CD14-positive monocyte (primary cell): ENCODE measurements around the gene HMBS. TPM values are rescaled to one million over a fixed set of nuclear protein-coding genes. Genes with fewer than 3 reads are reported as not detected.
"Not testable (repeated sequence)": the region's sequence is repeated elsewhere in the genome, so short reads cannot be mapped to it uniquely, and the experiment has no call there.

ENCODE experiments used
- DNase-seq, 3 donors: peaks; one replicate each; pipeline ENCODE4 v3.0.0-alpha.2; 2011 to 2022
- H2AFZ ChIP-seq: 2 replicates; pipeline ENCODE4 v1.6.0; 2012; ENCODE audit warnings: mild to moderate bottlenecking, low read depth, low read length, inconsistent platforms; ENCODE audit not compliant: insufficient read depth, poor library complexity, severe bottlenecking
- H3K27ac ChIP-seq, 2 donors: 1 replicate in 1 of 2; 2 replicates in 1 of 2; pipeline ENCODE4 v1.5.1; 2012 to 2013; ENCODE audit warnings: low read length in 2 of 2, control low read depth in 1 of 2, inconsistent platforms in 1 of 2, low read depth in 1 of 2, mild to moderate bottlenecking in 1 of 2
- H3K27me3 ChIP-seq, 2 donors: one replicate each; pipeline versions ENCODE4 v1.6.0 to v1.6.1; 2011 to 2013; ENCODE audit warnings: low read length in 2 of 2; ENCODE audit not compliant: control insufficient read depth in 2 of 2, insufficient read depth in 2 of 2
- H3K36me3 ChIP-seq, 2 donors: replicated peaks in 1 of 2; 1 replicate in 1 of 2; 2 replicates in 1 of 2; pipeline versions ENCODE4 v1.5.1 to v1.6.1; 2012 to 2013; ENCODE audit warnings: low read length in 2 of 2, control low read depth in 1 of 2, inconsistent platforms in 1 of 2, mild to moderate bottlenecking in 1 of 2; ENCODE audit not compliant: insufficient read depth in 2 of 2, control insufficient read depth in 1 of 2
- H3K4me1 ChIP-seq, 2 donors: 1 replicate in 1 of 2; 2 replicates in 1 of 2; pipeline versions ENCODE4 v1.5.1 to v1.6.1; 2012 to 2013; ENCODE audit warnings: low read length in 2 of 2, control low read depth in 1 of 2, inconsistent platforms in 1 of 2, mild to moderate bottlenecking in 1 of 2, moderate library complexity in 1 of 2; ENCODE audit not compliant: insufficient read depth in 2 of 2, control insufficient read depth in 1 of 2
- H3K4me2 ChIP-seq: replicated peaks from 2 replicates; pipeline ENCODE3; 2012; ENCODE audit warnings: low read length, moderate library complexity, mild to moderate bottlenecking; ENCODE audit not compliant: poor library complexity, severe bottlenecking; ENCODE audit errors: extremely low read depth
- H3K4me3 ChIP-seq, 3 experiments: fragments of 200-600 bp in 1 of 3; sonication (generic) in 1 of 3; replicated peaks in 1 of 3; 1 replicate in 2 of 3; 2 replicates in 1 of 3; pipeline ENCODE4 v1.5.1; 2011 to 2013; ENCODE audit warnings: low read length in 3 of 3, mild to moderate bottlenecking in 3 of 3, control low read depth in 2 of 3, low read depth in 2 of 3, inconsistent platforms in 1 of 3, moderate library complexity in 1 of 3
- H3K79me2 ChIP-seq: 2 replicates; pipeline ENCODE4 v1.6.0; 2012; ENCODE audit warnings: mild to moderate bottlenecking, control low read depth, inconsistent platforms, low read length, moderate library complexity; ENCODE audit not compliant: insufficient read depth
- H3K9ac ChIP-seq: 2 replicates; pipeline ENCODE4 v1.6.0; 2017; ENCODE audit warnings: low read length, mild to moderate bottlenecking; ENCODE audit not compliant: insufficient read depth, poor library complexity, severe bottlenecking
- H3K9me3 ChIP-seq, 2 donors: replicated peaks in 1 of 2; 1 replicate in 1 of 2; 2 replicates in 1 of 2; pipeline versions ENCODE4 v1.5.1 to v1.6.1; 2012 to 2013; ENCODE audit warnings: low read length in 2 of 2, control low read depth in 1 of 2; ENCODE audit not compliant: control insufficient read depth in 1 of 2, insufficient read depth in 1 of 2
- H4K20me1 ChIP-seq: 2 replicates; pipeline ENCODE4 v1.6.0; 2012; ENCODE audit warnings: mild to moderate bottlenecking, low read length, control low read depth, moderate library complexity; ENCODE audit not compliant: insufficient read depth
- H3K27ac Mint-ChIP-seq, 7 donors: one replicate each; pipeline ENCODE4 v1.8.0; 2020; ENCODE audit warnings: mild to moderate bottlenecking in 7 of 7, mixed read lengths in 7 of 7, moderate library complexity in 6 of 7, inconsistent platforms in 2 of 7
- H3K27me3 Mint-ChIP-seq, 3 donors: one replicate each; pipeline ENCODE4 v1.8.0; 2021 to 2022; ENCODE audit warnings: low read depth in 3 of 3, mild to moderate bottlenecking in 3 of 3, mixed read lengths in 3 of 3, moderate library complexity in 3 of 3, inconsistent platforms in 1 of 3
- H3K36me3 Mint-ChIP-seq, 2 donors: one replicate each; pipeline ENCODE4 v1.8.0; 2020; ENCODE audit warnings: mixed read lengths in 2 of 2, inconsistent platforms in 1 of 2, mild to moderate bottlenecking in 1 of 2
- H3K4me1 Mint-ChIP-seq: one replicate; pipeline ENCODE4 v1.8.0; 2020; ENCODE audit warnings: mild to moderate bottlenecking, mixed read lengths
- H3K4me3 Mint-ChIP-seq, 2 donors: one replicate each; pipeline ENCODE4 v1.8.0; 2020; ENCODE audit warnings: mild to moderate bottlenecking in 2 of 2, mixed read lengths in 2 of 2, moderate library complexity in 1 of 2
- H3K9me3 Mint-ChIP-seq, 7 donors: one replicate each; pipeline ENCODE4 v1.8.0; 2020 to 2022; ENCODE audit warnings: mixed read lengths in 7 of 7, mild to moderate bottlenecking in 6 of 7, moderate library complexity in 6 of 7, inconsistent platforms in 2 of 7
- CTCF ChIP-seq: fragments of 200-600 bp; IDR thresholded peaks from one replicate; pipeline ENCODE4 v1.8.0; 2022; ENCODE audit warnings: antibody characterized with exemption, mild to moderate bottlenecking
- WGBS: methylation state at CpG from one replicate; pipeline ENCODE4 v1.1.5; 2013; ENCODE audit warnings: missing lambda C conversion rate; ENCODE audit not compliant: insufficient coverage; 5-methylcytosine and 5-hydroxymethylcytosine counted together
- intact Hi-C, 2 donors: fragments of 100-400 bp; cut with micrococcal nuclease; formaldehyde crosslinking; loops; one replicate each; pipeline versions ENCODE4 v1.15.0 to v1.15.1; 2023
- polyA minus RNA-seq: library from RNA; depleted of rRNA, polyadenylated mRNA; stranded (reverse); fragments of >200 nt; gene quantifications from 2 replicates; pipeline ENCODE4 v1.2.3, GENCODE V29; 2012
- polyA plus RNA-seq, 3 donors: library from polyadenylated mRNA; depleted of rRNA in 1 of 3; unstranded in 2 of 3; stranded (reverse) in 1 of 3; fragments of 300-500 nt in 2 of 3; fragments of >200 nt in 1 of 3; fragmentation: Illumina TruSeq in 2 of 3; gene quantifications; 1 replicate in 2 of 3; 2 replicates in 1 of 3; pipeline ENCODE4 v1.2.3, GENCODE V29; 2012 to 2021
- total RNA-seq, 12 experiments: library from RNA in 1 of 12; stranded (reverse) in 1 of 12; fragments of 120-200 nt in 1 of 12; gene quantifications; one replicate each; pipeline ENCODE4 v1.2.4 and lab custom pipeline; 2013 to 2026; ENCODE audit warnings: mixed read lengths in 6 of 12, inconsistent platforms in 1 of 12

The HMBS gene
- 1.6 TPM for total RNA-seq (2013)
- polyA plus RNA-seq (10 to 100 TPM; 21.1 to 26.4 (median 25.2) TPM), polyA minus RNA-seq (2.9 and 6.1 TPM in 2 replicates), total RNA-seq (lab: John Stamatoyannopoulos, UW) (1.3 to 8.0 (median 2.3) reads per million in 11 experiments)

GRCh38 chr11:119084663-119085436 is at the start of gene HMBS:
Gene HMBS, plus strand, starts transcription at chr11:119084881. Its CDS starts 153 bp downstream, at chr11:119085034.
- Histone ChIP-seq H3K27ac (peak within 1 kb of the TSS; percentile 83 to 90), H4K20me1 (no peaks in the 10 kb centered on the region), H3K36me3 (peaks cover 28 to 29% of the 10 kb centered on the region in 2 donors), H3K9me3 (no peaks in the 10 kb centered on the region), H3K4me2 (peak within 1 kb of the TSS; percentile 86), H2AFZ (peak within 1 kb of the TSS; percentile 91), H3K9ac (peak within 1 kb of the TSS; percentile 67), H3K79me2 (peaks cover 15% of the 10 kb centered on the region), H3K4me3 (peak within 1 kb of the TSS; percentile 50 to 96 (median 77)), H3K27me3 (no peaks in the 10 kb centered on the region), H3K4me1 (peaks cover 25 to 32% of the 10 kb centered on the region in 2 donors)
- Mint-ChIP-seq H3K36me3 (peaks cover 30 to 41% of the 10 kb centered on the region in 2 donors), H3K9me3 (no peaks in the 10 kb centered on the region), H3K27me3 (peaks cover 0 to 1% (median 1%) of the 10 kb centered on the region in 3 donors), H3K4me1 (peaks cover 39% of the 10 kb centered on the region), H3K4me3 (peak within 1 kb of the TSS; percentile 92 to 98), H3K27ac (peak within 1 kb of the TSS; percentile 89 to 97 (median 95))
- WGBS: 0% methylated on average over 41 of the region's 45 CpGs
- TF ChIP-seq CTCF: no peak
- peak; percentile 87 to 97 (median 96) for DNase-seq
- intact Hi-C loops: loop anchor here (2.0 to 5.0 kb wide), 3 partner anchors 16 to 37 kb away; partner anchors contain the start of genes DPAGT1 (in 1 of the 2), HINFP (in 1 of the 2) and VPS11 (in 1 of the 2)

GRCh38 chr11:119038884-119039283 is 45.8 kb upstream of the HMBS start:
- Histone ChIP-seq H3K4me3 (no peak overlapping the region), H3K36me3 (no peaks in the 10 kb centered on the region), H3K4me2 (no peak overlapping the region), H3K9me3 (no peaks in the 10 kb centered on the region), H3K9ac (no peak overlapping the region), H3K4me1 (no peaks in the 10 kb centered on the region), H4K20me1 (no peaks in the 10 kb centered on the region), H3K27me3 (no peaks in the 10 kb centered on the region), H3K27ac (no peak overlapping the region), H2AFZ (no peak overlapping the region), H3K79me2 (no peaks in the 10 kb centered on the region)
- DNase-seq: no peak
- Mint-ChIP-seq H3K9me3 (no peaks in the 10 kb centered on the region), H3K27me3 (peaks cover 0 to 5% (median 2%) of the 10 kb centered on the region in 3 donors), H3K4me1 (peaks cover 11% of the 10 kb centered on the region), H3K4me3 (no peak overlapping the region), H3K36me3 (no peaks in the 10 kb centered on the region), H3K27ac (no peak overlapping the region)
- 90% methylated on average over 3 of the region's 5 CpGs for WGBS
- no peak for TF ChIP-seq CTCF
- intact Hi-C loops: no loop called here

GRCh38 chr11:119039471-119039870 is 45.2 kb upstream of the HMBS start:
- intact Hi-C loops, H3K27me3 ChIP-seq, H3K27ac ChIP-seq, H3K4me3 ChIP-seq, H3K36me3 Mint-ChIP-seq, H3K9ac ChIP-seq, H3K4me1 ChIP-seq, H3K36me3 ChIP-seq, H3K4me2 ChIP-seq, H3K79me2 ChIP-seq, H3K27ac Mint-ChIP-seq, H3K27me3 Mint-ChIP-seq, H4K20me1 ChIP-seq, DNase-seq, H3K9me3 Mint-ChIP-seq, H3K9me3 ChIP-seq: not testable (repeated sequence)
- Mint-ChIP-seq H3K4me3 (peak overlapping the region; percentile 16 to 62), H3K4me1 (peaks cover 11% of the 10 kb centered on the region)
- WGBS: no CpG with 5 or more reads among the region's 11 CpGs
- H2AFZ ChIP-seq: peak overlapping the region; percentile 65
